ENCODE data around the gene CCSER1.
"Not testable (repeated sequence)": the region's sequence is repeated elsewhere in the genome, so short reads cannot be mapped to it uniquely, and the experiment has no call there.

Gene CCSER1

GRCh38 chr4:91207535-91207934 is 1080.3 kb downstream of the CCSER1 start:
- no peak for TF ChIP-seq EZH2 (IDR thresholded peaks at IDR 0.05; ENCODE audit: borderline replicate concordance, low read length)
- H3K79me2 ChIP-seq (ENCODE audit: insufficient read depth, low read length) = no peaks in the 10 kb centered on the region
- H3K4me2 ChIP-seq (ENCODE audit: low read length) = no peak overlapping the region

DNA sequence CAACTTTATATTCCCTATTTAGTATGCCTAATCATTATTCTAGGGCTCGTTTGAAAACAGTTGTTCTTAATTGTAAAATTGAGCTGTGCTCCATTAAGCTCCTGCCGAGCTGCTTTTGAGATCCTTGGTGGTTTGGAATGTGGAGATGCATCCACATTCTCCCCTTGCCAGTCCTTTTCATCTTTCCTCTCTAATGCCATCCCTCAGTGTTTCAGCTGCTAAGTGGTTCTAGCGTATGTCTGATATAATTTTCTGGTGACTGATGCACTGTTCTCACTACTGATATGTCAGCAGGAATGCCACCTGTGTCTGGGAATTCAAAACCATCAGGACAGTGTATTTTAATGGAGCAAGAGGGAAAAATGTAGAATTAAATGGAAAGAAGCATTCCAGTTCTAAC is 1085.0 kb downstream of the CCSER1 start:
- Histone ChIP-seq H4K20me1 (ENCODE audit: insufficient read depth, low read length) (no peaks in the 10 kb centered on the region), H3K9me3 (ENCODE audit: low read length) (no peaks in the 10 kb centered on the region), H2AFZ (ENCODE audit: low read length) (no peak overlapping the region), H3K4me3 (ENCODE audit: low read depth, low read length, poor library complexity, severe bottlenecking) (no peak overlapping the region), H3K36me3 (ENCODE audit: insufficient read depth, low read length) (no peaks in the 10 kb centered on the region), H3K9ac (ENCODE audit: low read length) (no peak overlapping the region), H3K27me3 (ENCODE audit: insufficient read depth, low read length) (no peaks in the 10 kb centered on the region), H3F3A (ENCODE audit: insufficient read depth, low read length) (no peaks in the 10 kb centered on the region), H3K4me2 (ENCODE audit: low read length) (no peak overlapping the region), H3K4me1 (ENCODE audit: insufficient read depth, low read length, severe bottlenecking) (no peaks in the 10 kb centered on the region), H3K9me2 (ENCODE audit: low read depth, low read length) (no peaks in the 10 kb centered on the region), H3K79me2 (ENCODE audit: insufficient read depth, low read length) (no peaks in the 10 kb centered on the region), H3K27ac (ENCODE audit: low read depth, low read length, poor library complexity, severe bottlenecking) (no peak overlapping the region)
- no peak for TF ChIP-seq EZH2 (IDR thresholded peaks at IDR 0.05; ENCODE audit: borderline replicate concordance, low read length)
- TF ChIP-seq CTCF (IDR thresholded peaks at IDR 0.05; ENCODE audit: low read length) = no peak

More at GRCh38 chr4:91207535-91207934, 1080.3 kb downstream of the CCSER1 start:
- no peak overlapping the region for H2AFZ ChIP-seq (ENCODE audit: low read length)
- no peak overlapping the region for H3K4me3 ChIP-seq (ENCODE audit: low read depth, low read length, poor library complexity, severe bottlenecking)
- H3K9me3 ChIP-seq (ENCODE audit: low read length) = no peaks in the 10 kb centered on the region
- H3K9ac ChIP-seq (ENCODE audit: low read length) = no peak overlapping the region
- H3K27me3 ChIP-seq (ENCODE audit: insufficient read depth, low read length) = no peaks in the 10 kb centered on the region
- no peaks in the 10 kb centered on the region for H3F3A ChIP-seq (ENCODE audit: insufficient read depth, low read length)
- H3K36me3 ChIP-seq (ENCODE audit: insufficient read depth, low read length) = no peaks in the 10 kb centered on the region
- H3K9me2 ChIP-seq (ENCODE audit: low read depth, low read length) = no peaks in the 10 kb centered on the region
- H3K27ac ChIP-seq (ENCODE audit: low read depth, low read length, poor library complexity, severe bottlenecking) = no peak overlapping the region
- H3K4me1 ChIP-seq (ENCODE audit: insufficient read depth, low read length, severe bottlenecking) = no peaks in the 10 kb centered on the region
- H4K20me1 ChIP-seq (ENCODE audit: insufficient read depth, low read length) = no peaks in the 10 kb centered on the region

GRCh38 chr4:91217831-91218403 is 1090.7 kb downstream of the CCSER1 start:
- H3K9me2 ChIP-seq (ENCODE audit: low read depth, low read length); H3K9me3 ChIP-seq (ENCODE audit: low read length); H3K27ac ChIP-seq (ENCODE audit: low read depth, low read length, poor library complexity, severe bottlenecking); H3K4me2 ChIP-seq (ENCODE audit: low read length); H2AFZ ChIP-seq (ENCODE audit: low read length); H3F3A ChIP-seq (ENCODE audit: insufficient read depth, low read length); H3K4me3 ChIP-seq (ENCODE audit: low read depth, low read length, poor library complexity, severe bottlenecking); H4K20me1 ChIP-seq (ENCODE audit: insufficient read depth, low read length); H3K9ac ChIP-seq (ENCODE audit: low read length); H3K36me3 ChIP-seq (ENCODE audit: insufficient read depth, low read length); H3K4me1 ChIP-seq (ENCODE audit: insufficient read depth, low read length, severe bottlenecking); H3K79me2 ChIP-seq (ENCODE audit: insufficient read depth, low read length); H3K27me3 ChIP-seq (ENCODE audit: insufficient read depth, low read length): not testable (repeated sequence)

DNA sequence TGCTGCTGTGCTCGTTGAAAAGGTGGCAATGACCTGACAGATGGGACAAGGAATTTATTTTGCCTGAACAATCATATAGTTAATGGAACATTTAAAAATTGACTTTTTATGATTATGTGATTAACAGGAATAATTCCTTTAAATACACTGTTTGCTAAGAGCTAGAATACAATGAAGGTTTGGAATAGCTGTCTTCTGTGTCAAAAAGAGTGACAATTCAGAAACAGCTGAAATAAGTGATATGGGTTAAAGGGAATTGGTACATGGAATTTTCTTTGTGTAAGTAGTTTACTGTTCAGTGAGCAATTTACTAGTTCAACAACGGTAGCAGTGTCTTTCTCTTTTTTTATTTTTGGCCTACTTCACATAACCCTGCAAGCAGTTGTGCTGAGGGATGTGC is 1093.1 kb downstream of the CCSER1 start:
- Histone ChIP-seq H3K9ac (ENCODE audit: low read length) (no peak overlapping the region), H3K9me3 (ENCODE audit: low read length) (no peaks in the 10 kb centered on the region), H3K4me1 (ENCODE audit: insufficient read depth, low read length, severe bottlenecking) (no peaks in the 10 kb centered on the region), H3K4me3 (ENCODE audit: low read depth, low read length, poor library complexity, severe bottlenecking) (no peak overlapping the region), H3F3A (ENCODE audit: insufficient read depth, low read length) (no peaks in the 10 kb centered on the region), H3K36me3 (ENCODE audit: insufficient read depth, low read length) (no peaks in the 10 kb centered on the region), H3K79me2 (ENCODE audit: insufficient read depth, low read length) (no peaks in the 10 kb centered on the region), H3K4me2 (ENCODE audit: low read length) (no peak overlapping the region), H3K27me3 (ENCODE audit: insufficient read depth, low read length) (no peaks in the 10 kb centered on the region), H4K20me1 (ENCODE audit: insufficient read depth, low read length) (no peaks in the 10 kb centered on the region), H3K9me2 (ENCODE audit: low read depth, low read length) (no peaks in the 10 kb centered on the region), H2AFZ (ENCODE audit: low read length) (no peak overlapping the region), H3K27ac (ENCODE audit: low read depth, low read length, poor library complexity, severe bottlenecking) (no peak overlapping the region)
- TF ChIP-seq EZH2 (IDR thresholded peaks at IDR 0.05; ENCODE audit: borderline replicate concordance, low read length) (no peak), CTCF (IDR thresholded peaks at IDR 0.05; ENCODE audit: low read length) (no peak)

All from OCI-LY1 (cell line).